ENCODE measurements around the gene TRIM71.

GRCh38 chr3:32876920-32877319 is 59.1 kb downstream of the TRIM71 start:
- TF ChIP-seq, protein P1, sequence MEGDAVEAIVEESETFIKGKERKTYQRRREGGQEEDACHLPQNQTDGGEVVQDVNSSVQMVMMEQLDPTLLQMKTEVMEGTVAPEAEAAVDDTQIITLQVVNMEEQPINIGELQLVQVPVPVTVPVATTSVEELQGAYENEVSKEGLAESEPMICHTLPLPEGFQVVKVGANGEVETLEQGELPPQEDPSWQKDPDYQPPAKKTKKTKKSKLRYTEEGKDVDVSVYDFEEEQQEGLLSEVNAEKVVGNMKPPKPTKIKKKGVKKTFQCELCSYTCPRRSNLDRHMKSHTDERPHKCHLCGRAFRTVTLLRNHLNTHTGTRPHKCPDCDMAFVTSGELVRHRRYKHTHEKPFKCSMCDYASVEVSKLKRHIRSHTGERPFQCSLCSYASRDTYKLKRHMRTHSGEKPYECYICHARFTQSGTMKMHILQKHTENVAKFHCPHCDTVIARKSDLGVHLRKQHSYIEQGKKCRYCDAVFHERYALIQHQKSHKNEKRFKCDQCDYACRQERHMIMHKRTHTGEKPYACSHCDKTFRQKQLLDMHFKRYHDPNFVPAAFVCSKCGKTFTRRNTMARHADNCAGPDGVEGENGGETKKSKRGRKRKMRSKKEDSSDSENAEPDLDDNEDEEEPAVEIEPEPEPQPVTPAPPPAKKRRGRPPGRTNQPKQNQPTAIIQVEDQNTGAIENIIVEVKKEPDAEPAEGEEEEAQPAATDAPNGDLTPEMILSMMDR (IDR thresholded peaks at IDR 0.05; ENCODE audit: borderline replicate concordance, extremely low read depth, low read length, poor library complexity, severe bottlenecking): no peak
- TF ChIP-seq EZH2 (IDR thresholded peaks at IDR 0.05; ENCODE audit: borderline replicate concordance, low read depth, low read length, severe bottlenecking): no peak

Measured in DND-41 (cell line).